T-helper 9 cell (primary cell): Measurements from ENCODE around the gene C11orf86.
"Not testable (repeated sequence)": the region's sequence is repeated elsewhere in the genome, so short reads cannot be mapped to it uniquely, and the experiment has no call there.

Source experiments
- DNase-seq: peaks from one replicate; pipeline ENCODE4 v3.0.0-alpha.2; 2020
- total RNA-seq, 2 donors: gene quantifications; one replicate each; lab custom pipeline; 2026; lab: John Stamatoyannopoulos, UW

C11orf86 gene
- total RNA-seq: 0 reads per million in 2 donors

DNA sequence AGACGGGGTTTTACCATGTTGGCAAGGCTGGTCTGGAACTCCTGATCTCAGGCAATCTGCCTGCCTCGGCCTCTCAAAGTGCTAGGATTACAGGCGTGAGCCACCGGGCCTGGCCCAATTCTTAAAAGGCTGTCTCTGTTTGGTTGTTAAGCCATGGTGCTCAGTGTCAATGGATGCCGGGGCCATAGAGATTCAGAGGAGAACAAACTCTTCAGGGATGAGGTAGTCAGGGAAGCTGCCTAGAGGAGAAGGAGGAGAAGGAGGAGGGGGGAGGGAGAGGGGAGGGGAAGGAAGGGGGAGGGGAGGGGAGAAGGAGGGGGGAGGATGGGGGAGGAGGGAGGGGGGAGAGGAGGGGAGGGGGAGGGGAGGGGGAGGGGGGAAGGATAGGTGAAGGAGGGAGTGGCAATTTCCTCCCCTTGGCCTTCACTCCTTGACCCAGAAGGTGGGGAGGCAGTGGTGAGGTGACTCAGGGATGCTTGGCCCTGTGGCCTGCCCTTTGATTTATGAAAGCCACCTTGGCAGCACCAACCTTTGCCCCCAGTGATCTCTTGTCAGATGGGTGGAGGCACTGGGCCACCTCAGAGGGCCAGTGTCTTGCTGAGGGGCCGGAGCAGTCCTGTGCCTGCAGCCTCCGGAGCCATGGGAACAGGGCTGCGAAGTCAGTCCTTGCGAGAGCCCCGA, at the start of gene C11orf86:
Gene C11orf86, plus strand, starts transcription at position 581 of the 681 bp plus-strand sequence. Its CDS starts 59 bp downstream, at position 640.
- no peak for DNase-seq

DNA sequence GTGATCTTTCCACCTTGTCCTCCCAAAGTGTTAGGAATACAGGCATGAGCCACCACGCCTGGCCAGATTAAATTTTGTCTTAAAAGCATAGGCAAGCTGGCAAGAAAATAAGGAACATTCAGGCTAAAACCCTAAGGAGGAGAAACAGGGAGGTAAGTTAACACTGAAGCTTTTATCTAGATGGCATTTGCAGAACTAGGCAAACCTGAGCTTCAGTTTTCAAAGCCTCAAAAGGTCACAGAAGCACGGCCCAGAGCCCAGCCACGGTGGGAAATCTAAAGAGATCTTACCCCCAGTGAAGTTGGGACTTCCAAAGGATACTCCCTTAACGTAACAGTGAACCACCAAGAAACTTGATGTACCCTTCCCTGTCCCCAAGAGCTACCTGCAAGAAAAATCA, 45.4 kb upstream of the C11orf86 start:
- DNase-seq: no peak

- DNase-seq: no peak
Observed at GRCh38 chr11:66932543-66932942, 42.6 kb upstream of the C11orf86 start.

DNA sequence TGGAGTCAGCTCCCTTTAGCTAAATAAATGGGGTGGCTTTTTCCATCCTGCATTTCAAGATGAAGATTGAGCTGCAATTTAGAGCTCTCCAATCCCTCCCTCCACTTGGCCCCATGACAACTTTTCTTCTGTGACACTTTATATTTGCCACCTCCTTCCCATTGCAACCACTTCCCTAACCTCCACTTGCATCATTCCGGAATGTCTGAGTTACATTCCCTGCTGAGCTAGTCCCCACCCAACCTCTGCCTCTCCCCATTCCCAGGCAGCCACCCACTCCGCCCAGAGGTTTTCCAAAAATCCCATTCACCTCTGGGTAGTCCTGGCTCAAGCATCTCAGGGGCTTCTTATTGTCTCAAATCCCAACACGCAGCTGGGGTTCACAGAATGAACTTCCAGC, 41.6 kb upstream of the C11orf86 start:
- DNase-seq: no peak

GRCh38 chr11:66934950-66935779, 39.9 kb upstream of the C11orf86 start:
- DNase-seq: no peak

DNA sequence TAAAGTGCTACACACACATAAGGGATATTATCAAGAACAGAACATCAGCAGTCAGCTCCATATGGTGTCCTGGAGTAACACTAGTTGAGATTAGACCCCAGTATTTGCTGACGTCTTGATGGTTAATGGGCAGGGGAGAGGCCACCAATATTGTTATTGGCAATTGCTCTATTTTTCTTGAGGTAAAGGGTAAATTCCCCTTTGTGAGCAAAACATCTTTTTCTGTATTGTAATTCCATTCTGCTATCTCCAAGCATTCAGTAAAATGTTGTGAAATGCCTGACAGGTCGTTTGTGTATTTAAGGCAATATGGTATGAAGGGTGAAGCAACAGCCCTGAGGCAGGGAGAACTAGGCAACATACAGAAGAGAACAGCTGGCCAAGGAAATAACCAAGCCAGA, 38.8 kb upstream of the C11orf86 start:
- no peak for DNase-seq

GRCh38 chr11:66937193-66937733, 37.8 kb upstream of the C11orf86 start:
- DNase-seq: no peak

GRCh38 chr11:66938582-66939135, 36.4 kb upstream of the C11orf86 start:
- no peak for DNase-seq

GRCh38 chr11:66950112-66950535, 25.0 kb upstream of the C11orf86 start:
- DNase-seq: no peak

GRCh38 chr11:66951135-66951534, 24.0 kb upstream of the C11orf86 start:
- no peak for DNase-seq

GRCh38 chr11:66951927-66952337, 23.2 kb upstream of the C11orf86 start:
- DNase-seq: no peak

DNA sequence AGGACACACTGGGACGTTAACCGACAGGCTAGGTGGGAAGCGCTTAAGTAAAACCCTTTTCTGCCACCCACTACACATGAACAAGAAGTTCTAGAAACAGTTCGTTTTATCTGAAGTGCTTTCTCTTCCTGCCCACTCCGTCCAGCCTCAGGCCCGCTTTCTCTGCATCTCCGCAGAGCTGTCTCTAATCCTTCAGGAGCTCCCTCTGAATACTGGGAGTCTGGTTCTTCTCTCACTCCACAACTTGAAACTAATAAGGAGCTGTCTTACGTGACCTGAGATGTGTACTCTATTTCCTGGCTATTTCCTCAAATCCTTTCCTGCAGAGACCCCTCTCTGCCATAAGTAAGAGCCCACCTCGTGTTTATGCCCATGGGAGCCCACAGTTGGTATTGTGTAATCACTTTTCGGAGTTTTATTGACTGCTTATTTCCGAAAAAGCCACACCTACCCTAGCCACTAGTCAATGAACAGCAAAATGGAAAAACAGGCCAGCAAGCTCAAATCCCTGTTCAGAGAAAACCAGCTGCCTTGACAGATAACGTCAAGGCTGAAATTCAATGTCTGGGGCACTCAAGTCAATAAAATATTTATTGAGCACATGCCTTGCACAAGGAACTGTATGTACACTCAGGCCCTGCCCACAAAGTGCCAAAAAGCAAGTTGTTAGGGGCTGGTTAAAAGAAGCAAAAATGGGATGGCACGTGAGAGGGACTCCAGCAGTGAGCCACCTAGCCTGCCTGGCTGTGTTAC, 21.8 kb upstream of the C11orf86 start:
- no peak for DNase-seq

- DNase-seq: no peak
Observed at GRCh38 chr11:66956689-66957290, 18.3 kb upstream of the C11orf86 start.

DNA sequence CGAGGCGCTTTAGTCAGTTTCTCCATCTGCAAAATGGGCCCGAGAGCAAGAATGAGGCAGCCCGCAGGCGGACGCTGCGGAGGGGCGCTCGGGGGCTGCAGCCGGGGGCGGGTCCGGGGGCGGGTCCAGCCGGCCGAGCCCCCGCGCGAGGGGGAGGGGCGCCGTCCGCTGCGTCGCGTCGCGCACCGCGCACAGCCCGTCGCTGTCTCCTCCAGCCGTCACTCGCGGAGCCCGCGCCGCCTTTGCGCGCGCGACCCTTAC, 17.2 kb upstream of the C11orf86 start:
- no peak for DNase-seq

GRCh38 chr11:66958232-66958955, 16.7 kb upstream of the C11orf86 start, which contains the start of gene PC:
PC (minus strand) TSS chr11:66958383; CDS start chr11:66872159, 86,224 bp downstream.
- peak; percentile 93 for DNase-seq

DNA sequence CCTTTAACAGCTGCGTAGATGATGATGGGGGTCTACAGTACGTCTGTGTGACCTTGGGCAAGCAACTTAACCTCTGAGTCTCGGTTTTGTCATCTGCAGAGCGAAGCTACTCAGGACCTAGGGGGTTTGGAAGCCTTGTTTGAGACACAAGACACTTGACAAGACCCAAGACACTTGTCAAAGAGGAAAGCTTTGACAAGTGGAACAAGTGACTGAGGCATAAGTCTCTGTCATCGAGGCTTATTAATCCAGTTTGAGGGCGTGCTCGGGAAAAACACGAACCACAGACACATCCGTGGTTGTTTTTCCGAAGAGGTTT, 16.2 kb upstream of the C11orf86 start:
- no peak for DNase-seq

GRCh38 chr11:66961691-66962213, 13.4 kb upstream of the C11orf86 start:
- not testable (repeated sequence) for DNase-seq

GRCh38 chr11:66962247-66962646, 12.9 kb upstream of the C11orf86 start:
- no peak for DNase-seq

DNA sequence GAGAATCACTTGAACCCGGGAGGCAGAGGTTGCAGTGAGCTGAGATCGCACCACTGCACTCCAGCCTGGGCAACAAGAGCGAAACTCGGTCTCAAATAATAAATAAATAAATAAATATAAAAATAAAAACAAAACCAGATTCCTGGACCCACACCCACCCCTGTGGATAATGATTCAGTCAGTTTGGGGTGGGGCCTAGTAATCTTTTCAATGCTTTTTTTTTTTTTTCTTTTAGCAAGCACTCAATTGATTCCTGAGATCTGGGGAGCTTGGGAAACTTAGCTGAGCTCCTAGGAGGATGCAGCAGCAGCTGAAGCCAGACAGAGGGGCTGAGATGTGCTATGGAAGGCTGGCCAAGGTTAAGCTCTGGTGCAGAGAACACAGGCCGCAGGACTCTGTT, 12.3 kb upstream of the C11orf86 start:
- DNase-seq: no peak

DNA sequence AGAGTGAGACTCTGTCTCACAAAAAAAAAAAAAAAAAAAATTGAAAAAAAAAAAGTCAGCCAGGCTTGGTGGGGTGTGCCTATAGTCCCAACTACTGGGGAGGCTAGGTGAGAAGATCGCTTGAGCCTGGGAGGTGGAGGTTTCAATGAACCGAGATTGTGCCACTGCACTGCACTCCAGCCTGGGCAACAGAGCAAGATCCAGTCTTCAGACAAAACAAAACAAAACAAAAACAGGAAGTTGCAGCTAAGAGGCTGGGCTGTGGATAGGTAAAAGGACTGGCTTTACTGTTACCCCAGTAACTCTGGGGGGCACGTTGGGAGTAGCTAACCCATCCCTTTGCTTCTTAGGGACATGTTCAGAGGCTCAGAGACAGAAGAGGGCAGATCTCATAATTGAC, 10.6 kb upstream of the C11orf86 start:
- DNase-seq: no peak

DNA sequence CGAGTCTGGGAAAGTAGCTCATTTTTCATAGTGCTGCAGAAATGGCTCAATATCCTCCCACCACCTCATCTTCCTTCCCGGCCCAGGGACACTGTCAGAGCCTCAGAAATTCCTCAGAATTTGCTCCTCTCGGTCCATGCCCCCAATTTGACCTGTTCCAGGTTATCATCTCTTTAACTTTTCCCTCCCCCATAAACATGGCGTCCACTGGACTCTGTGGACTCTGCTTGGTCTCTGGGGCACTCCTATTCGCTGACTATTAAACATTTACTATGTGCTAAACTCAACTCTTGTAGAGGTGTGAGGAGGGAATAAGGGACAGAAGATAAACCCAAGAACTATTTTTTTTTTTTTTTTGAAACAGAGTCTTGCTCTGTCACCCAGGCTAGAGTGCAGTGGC, 8.8 kb upstream of the C11orf86 start:
- no peak for DNase-seq
